HepG2 (cell line): Measurements from ENCODE around the gene TLE2. TPM values are rescaled to one million over a fixed set of nuclear protein-coding genes. Genes with fewer than 3 reads are reported as not detected.

Experiments used
- ATF7 ChIP-seq, 2 experiments: fragments of 450-650 bp in 1 of 2; sonication (generic) in 1 of 2; formaldehyde crosslinking in 1 of 2; IDR thresholded peaks; 2 replicates each; pipeline versions ENCODE4 v1.4.0 to v1.6.1; 2016 to 2020; ENCODE audit warnings: antibody characterized with exemption in 1 of 2, mild to moderate bottlenecking in 1 of 2, missing genetic modification reagents in 1 of 2
- CCDC6 ChIP-seq: sonication (generic); formaldehyde crosslinking; IDR thresholded peaks from 2 replicates; pipeline ENCODE4 v1.8.1; 2022; ENCODE audit warnings: mild to moderate bottlenecking, missing genetic modification reagents, moderate library complexity
- MAZ ChIP-seq, 2 experiments: sonication (generic) in 1 of 2; formaldehyde crosslinking in 1 of 2; IDR thresholded peaks; 2 replicates each; pipeline versions ENCODE4 v1.5.0 to v1.6.1; 2012 to 2020; ENCODE audit warnings: low read depth in 2 of 2, mild to moderate bottlenecking in 2 of 2, borderline replicate concordance in 1 of 2, improper control_type of control experiment in 1 of 2, low read length in 1 of 2, missing genetic modification reagents in 1 of 2, moderate library complexity in 1 of 2
- SAFB2 ChIP-seq: sonication (generic); formaldehyde crosslinking; IDR thresholded peaks from 2 replicates; pipeline ENCODE4 v1.5.1; 2020; ENCODE audit warnings: missing genetic modification reagents, low read depth, mild to moderate bottlenecking, borderline replicate concordance
- SALL2 ChIP-seq: sonication (generic); formaldehyde crosslinking; IDR thresholded peaks from 2 replicates; pipeline ENCODE4 v1.8.1; 2023; ENCODE audit warnings: mild to moderate bottlenecking, missing genetic modification reagents, inconsistent platforms
- SYNCRIP ChIP-seq: fragments of 200-400 bp; formaldehyde crosslinking; IDR thresholded peaks from 2 replicates; pipeline ENCODE4 v1.6.1; 2018; ENCODE audit warnings: mild to moderate bottlenecking, low read depth, low read length; ENCODE audit not compliant: insufficient read depth
- ZBTB38 ChIP-seq: sonication (generic); formaldehyde crosslinking; IDR thresholded peaks from 2 replicates; pipeline ENCODE4 v1.5.1; 2020; ENCODE audit warnings: mild to moderate bottlenecking, missing genetic modification reagents
- ZFP36 ChIP-seq: fragments of 150-350 bp; IDR thresholded peaks from 2 replicates; pipeline ENCODE4 v1.6.1; 2018; ENCODE audit warnings: borderline replicate concordance, low read length, low read depth; ENCODE audit not compliant: partially characterized antibody
- ZFYVE20 ChIP-seq: sonication (generic); formaldehyde crosslinking; IDR thresholded peaks from 2 replicates; pipeline ENCODE4 v1.8.0; 2023; ENCODE audit warnings: low read depth, mild to moderate bottlenecking, moderate library complexity, missing genetic modification reagents, borderline replicate concordance
- ZNF275 ChIP-seq: sonication (generic); formaldehyde crosslinking; IDR thresholded peaks from 2 replicates; pipeline ENCODE4 v1.8.0; 2022; ENCODE audit warnings: missing genetic modification reagents, mild to moderate bottlenecking, inconsistent platforms, borderline replicate concordance
- ZNF660 ChIP-seq: sonication (generic); formaldehyde crosslinking; IDR thresholded peaks from 2 replicates; pipeline ENCODE4 v1.5.1; 2020; ENCODE audit warnings: mild to moderate bottlenecking, low read depth, missing genetic modification reagents, borderline replicate concordance
- polyA plus RNA-seq, 8 experiments: library from polyadenylated mRNA; depleted of rRNA in 3 of 8; stranded (reverse) in 7 of 8; unstranded in 1 of 8; fragments of >200 nt; fragmentation: Illumina TruSeq in 4 of 8; extraction: Trizol in 4 of 8; gene quantifications; 2 replicates each; pipeline versions ENCODE4 v1.2.1 to v1.2.3, GENCODE V29; 2011 to 2016; ENCODE audit warnings: low read depth in 4 of 8, missing spikeins in 1 of 8, mixed read lengths in 1 of 8; ENCODE audit not compliant: insufficient read depth in 1 of 8
- total RNA-seq, 5 experiments: library from RNA; depleted of rRNA; stranded (reverse); fragments of >200 nt; fragmentation: Illumina TruSeq; extraction: Trizol; gene quantifications; 2 replicates each; pipeline ENCODE4 v1.2.3, GENCODE V29; 2016; ENCODE audit warnings: low read depth in 1 of 5
- TF ChIP-seq, protein P1 (sequence below): sonication (generic); formaldehyde crosslinking; IDR thresholded peaks from 2 replicates; pipeline ENCODE4 v1.5.0; 2020; ENCODE audit warnings: mild to moderate bottlenecking, missing genetic modification reagents, borderline replicate concordance
- TF ChIP-seq, protein P2 (sequence below): sonication (generic); formaldehyde crosslinking; IDR thresholded peaks from 2 replicates; pipeline ENCODE4 v1.8.1; 2023; ENCODE audit warnings: mild to moderate bottlenecking, missing genetic modification reagents
- TF ChIP-seq, protein P3 (sequence below): IDR thresholded peaks from 2 replicates; pipeline ENCODE4 v1.6.1; 2016; ENCODE audit warnings: low read depth, borderline replicate concordance

The TLE2 gene
- total and polyA plus RNA-seq, 2 of the 13 experiments (the other 11 are each of a cell fraction or from before 2014, with no cell fraction given), result 0.07 to 0.81 TPM

- TF ChIP-seq, protein P1, sequence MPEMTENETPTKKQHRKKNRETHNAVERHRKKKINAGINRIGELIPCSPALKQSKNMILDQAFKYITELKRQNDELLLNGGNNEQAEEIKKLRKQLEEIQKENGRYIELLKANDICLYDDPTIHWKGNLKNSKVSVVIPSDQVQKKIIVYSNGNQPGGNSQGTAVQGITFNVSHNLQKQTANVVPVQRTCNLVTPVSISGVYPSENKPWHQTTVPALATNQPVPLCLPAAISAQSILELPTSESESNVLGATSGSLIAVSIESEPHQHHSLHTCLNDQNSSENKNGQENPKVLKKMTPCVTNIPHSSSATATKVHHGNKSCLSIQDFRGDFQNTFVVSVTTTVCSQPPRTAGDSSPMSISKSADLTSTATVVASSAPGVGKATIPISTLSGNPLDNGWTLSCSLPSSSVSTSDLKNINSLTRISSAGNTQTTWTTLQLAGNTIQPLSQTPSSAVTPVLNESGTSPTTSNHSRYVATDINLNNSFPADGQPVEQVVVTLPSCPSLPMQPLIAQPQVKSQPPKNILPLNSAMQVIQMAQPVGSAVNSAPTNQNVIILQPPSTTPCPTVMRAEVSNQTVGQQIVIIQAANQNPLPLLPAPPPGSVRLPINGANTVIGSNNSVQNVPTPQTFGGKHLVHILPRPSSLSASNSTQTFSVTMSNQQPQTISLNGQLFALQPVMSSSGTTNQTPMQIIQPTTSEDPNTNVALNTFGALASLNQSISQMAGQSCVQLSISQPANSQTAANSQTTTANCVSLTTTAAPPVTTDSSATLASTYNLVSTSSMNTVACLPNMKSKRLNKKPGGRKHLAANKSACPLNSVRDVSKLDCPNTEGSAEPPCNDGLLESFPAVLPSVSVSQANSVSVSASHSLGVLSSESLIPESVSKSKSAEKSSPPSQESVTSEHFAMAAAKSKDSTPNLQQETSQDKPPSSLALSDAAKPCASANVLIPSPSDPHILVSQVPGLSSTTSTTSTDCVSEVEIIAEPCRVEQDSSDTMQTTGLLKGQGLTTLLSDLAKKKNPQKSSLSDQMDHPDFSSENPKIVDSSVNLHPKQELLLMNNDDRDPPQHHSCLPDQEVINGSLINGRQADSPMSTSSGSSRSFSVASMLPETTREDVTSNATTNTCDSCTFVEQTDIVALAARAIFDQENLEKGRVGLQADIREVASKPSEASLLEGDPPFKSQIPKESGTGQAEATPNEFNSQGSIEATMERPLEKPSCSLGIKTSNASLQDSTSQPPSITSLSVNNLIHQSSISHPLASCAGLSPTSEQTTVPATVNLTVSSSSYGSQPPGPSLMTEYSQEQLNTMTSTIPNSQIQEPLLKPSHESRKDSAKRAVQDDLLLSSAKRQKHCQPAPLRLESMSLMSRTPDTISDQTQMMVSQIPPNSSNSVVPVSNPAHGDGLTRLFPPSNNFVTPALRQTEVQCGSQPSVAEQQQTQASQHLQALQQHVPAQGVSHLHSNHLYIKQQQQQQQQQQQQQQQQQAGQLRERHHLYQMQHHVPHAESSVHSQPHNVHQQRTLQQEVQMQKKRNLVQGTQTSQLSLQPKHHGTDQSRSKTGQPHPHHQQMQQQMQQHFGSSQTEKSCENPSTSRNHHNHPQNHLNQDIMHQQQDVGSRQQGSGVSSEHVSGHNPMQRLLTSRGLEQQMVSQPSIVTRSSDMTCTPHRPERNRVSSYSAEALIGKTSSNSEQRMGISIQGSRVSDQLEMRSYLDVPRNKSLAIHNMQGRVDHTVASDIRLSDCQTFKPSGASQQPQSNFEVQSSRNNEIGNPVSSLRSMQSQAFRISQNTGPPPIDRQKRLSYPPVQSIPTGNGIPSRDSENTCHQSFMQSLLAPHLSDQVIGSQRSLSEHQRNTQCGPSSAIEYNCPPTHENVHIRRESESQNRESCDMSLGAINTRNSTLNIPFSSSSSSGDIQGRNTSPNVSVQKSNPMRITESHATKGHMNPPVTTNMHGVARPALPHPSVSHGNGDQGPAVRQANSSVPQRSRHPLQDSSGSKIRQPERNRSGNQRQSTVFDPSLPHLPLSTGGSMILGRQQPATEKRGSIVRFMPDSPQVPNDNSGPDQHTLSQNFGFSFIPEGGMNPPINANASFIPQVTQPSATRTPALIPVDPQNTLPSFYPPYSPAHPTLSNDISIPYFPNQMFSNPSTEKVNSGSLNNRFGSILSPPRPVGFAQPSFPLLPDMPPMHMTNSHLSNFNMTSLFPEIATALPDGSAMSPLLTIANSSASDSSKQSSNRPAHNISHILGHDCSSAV (CRISPR knock-in tag), result no peak
- TF ChIP-seq ZFYVE20, result no peak
- no peak for TF ChIP-seq ZFP36
- TF ChIP-seq ZNF660, result no peak
- TF ChIP-seq CCDC6 (CRISPR knock-in tag), result peak; percentile 33; the same call in 1 of the 2 replicates
- TF ChIP-seq ZBTB38, result no peak
- TF ChIP-seq ZNF275 (CRISPR knock-in tag), result no peak
- no peak for TF ChIP-seq MAZ (IDR thresholded peaks at IDR 0.05; ENCODE audit: borderline replicate concordance, low read depth, low read length)
- TF ChIP-seq MAZ (CRISPR knock-in tag; IDR thresholded peaks at IDR 0.05; ENCODE audit: low read depth), result no peak; the same call in 1 of the 2 replicates
- TF ChIP-seq SAFB2 (CRISPR knock-in tag), result peak; percentile 55; the same call in 1 of the 2 replicates
- no peak for TF ChIP-seq SYNCRIP
- TF ChIP-seq SALL2, result no peak
- TF ChIP-seq, protein P2, sequence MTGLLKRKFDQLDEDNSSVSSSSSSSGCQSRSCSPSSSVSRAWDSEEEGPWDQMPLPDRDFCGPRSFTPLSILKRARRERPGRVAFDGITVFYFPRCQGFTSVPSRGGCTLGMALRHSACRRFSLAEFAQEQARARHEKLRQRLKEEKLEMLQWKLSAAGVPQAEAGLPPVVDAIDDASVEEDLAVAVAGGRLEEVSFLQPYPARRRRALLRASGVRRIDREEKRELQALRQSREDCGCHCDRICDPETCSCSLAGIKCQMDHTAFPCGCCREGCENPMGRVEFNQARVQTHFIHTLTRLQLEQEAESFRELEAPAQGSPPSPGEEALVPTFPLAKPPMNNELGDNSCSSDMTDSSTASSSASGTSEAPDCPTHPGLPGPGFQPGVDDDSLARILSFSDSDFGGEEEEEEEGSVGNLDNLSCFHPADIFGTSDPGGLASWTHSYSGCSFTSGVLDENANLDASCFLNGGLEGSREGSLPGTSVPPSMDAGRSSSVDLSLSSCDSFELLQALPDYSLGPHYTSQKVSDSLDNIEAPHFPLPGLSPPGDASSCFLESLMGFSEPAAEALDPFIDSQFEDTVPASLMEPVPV, result no peak
- TF ChIP-seq ATF7 (IDR thresholded peaks at IDR 0.05), result no peak
- no peak for TF ChIP-seq ATF7 (CRISPR knock-in tag; IDR thresholded peaks at IDR 0.05)
- TF ChIP-seq, protein P3, sequence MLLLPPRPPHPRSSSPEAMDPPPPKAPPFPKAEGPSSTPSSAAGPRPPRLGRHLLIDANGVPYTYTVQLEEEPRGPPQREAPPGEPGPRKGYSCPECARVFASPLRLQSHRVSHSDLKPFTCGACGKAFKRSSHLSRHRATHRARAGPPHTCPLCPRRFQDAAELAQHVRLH (CRISPR knock-in tag), result no peak; the same call in 1 of the 2 replicates
These were observed 5.8 kb upstream of the TLE2 start (continued) for GRCh38 chr19:3034656-3035541.
